ENCODE measurements around the gene DEPP1.

- TF ChIP-seq EP300 (IDR thresholded peaks at IDR 0.05) = no peak
- no peak for TF ChIP-seq POLR2A (IDR thresholded peaks at IDR 0.05)
Measured at GRCh38 chr10:44974082-44974627, 4.5 kb downstream of the DEPP1 start.
